Activated naive CD4-positive, alpha-beta T cell treated with anti-CD3 and anti-CD28 coated beads, Interleukin-2, amount 10 ng/mL, durations not matched to agents 7 days and 5 days (primary cell): ENCODE data around the gene MACROD1.

ENCODE experiments used
- CTCF ChIA-PET: fragments of 350-600 bp; sonication (Branson Sonifier 250); formaldehyde crosslinking; loops from one replicate; lab custom pipeline; 2021; ENCODE audit warnings: antibody characterized with exemption; lab: Charles Lee
- DNase-seq: peaks from one replicate; pipeline ENCODE4 v3.0.0-alpha.2; 2020
- H3K27ac Mint-ChIP-seq: one replicate; pipeline ENCODE4 v1.8.0; 2021; ENCODE audit warnings: mild to moderate bottlenecking, moderate library complexity, mixed read lengths
- H3K27me3 Mint-ChIP-seq: one replicate; pipeline ENCODE4 v1.8.0; 2021; ENCODE audit warnings: mild to moderate bottlenecking, mixed read lengths
- H3K36me3 Mint-ChIP-seq: one replicate; pipeline ENCODE4 v1.8.0; 2021; ENCODE audit warnings: mixed read lengths
- H3K4me1 Mint-ChIP-seq: one replicate; pipeline ENCODE4 v1.8.0; 2021; ENCODE audit warnings: mixed read lengths
- H3K4me3 Mint-ChIP-seq: one replicate; pipeline ENCODE4 v1.8.0; 2021; ENCODE audit warnings: mild to moderate bottlenecking, moderate library complexity, mixed read lengths
- H3K9me3 Mint-ChIP-seq: one replicate; pipeline ENCODE4 v1.8.0; 2021; ENCODE audit warnings: mixed read lengths

The MACROD1 gene

DNA sequence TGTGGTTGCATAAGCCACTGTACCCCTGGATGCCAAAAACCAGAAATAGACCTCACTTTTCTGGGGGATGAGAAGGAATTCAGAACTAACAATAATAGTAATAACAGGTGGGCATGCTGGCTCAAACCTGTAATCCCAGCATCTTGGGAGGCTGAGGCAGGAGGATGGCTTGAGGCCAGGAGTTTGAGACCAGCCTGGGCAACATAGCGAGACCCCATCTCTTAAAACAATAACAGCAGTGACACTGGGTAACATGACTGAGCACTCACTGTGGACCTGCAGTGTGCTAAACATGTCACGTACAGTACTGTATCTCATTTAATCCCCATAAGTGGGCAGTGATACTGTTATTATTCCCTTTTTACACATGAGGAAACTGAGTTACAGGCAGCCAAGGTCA, 120.2 kb downstream of the MACROD1 start:
- Mint-ChIP-seq H3K27ac (no peak overlapping the region), H3K9me3 (no peaks in the 10 kb centered on the region), H3K4me3 (no peak overlapping the region), H3K36me3 (no peaks in the 10 kb centered on the region), H3K27me3 (peaks cover 11% of the 10 kb centered on the region), H3K4me1 (no peaks in the 10 kb centered on the region)
- DNase-seq: no peak
- CTCF ChIA-PET: no interaction called here

DNA sequence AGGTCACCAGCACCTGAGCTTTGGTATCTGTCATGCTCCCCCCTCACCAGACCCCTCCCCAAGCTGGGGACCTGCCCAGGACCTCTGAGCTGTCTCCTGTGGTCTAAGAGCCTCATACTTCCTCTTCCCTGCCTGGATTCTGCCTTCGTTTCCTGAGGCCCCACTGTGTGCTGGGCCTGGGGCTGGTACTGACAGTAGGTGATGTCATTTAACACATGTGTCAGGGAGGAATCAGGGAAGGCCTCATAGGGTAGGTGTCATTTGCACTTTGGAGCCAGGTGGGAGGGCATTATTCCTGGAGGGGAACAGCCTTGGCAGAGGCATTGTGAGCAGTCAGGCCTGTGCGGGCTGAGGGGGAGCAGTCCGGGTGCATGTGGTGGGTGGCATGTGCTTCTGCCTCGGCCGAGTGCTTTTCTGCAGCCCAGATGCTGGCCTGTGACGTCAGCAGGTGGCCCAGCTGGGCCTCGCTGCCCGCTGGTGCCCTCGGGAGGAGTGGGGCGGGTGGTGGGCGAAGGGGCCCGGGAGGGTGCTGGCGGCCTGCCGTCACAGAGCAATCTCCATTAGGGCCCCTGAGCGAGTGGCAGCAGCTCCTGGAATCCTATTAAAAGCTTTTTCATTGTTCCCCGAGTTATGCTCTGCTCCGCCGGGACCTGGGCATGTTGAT, 121.1 kb downstream of the MACROD1 start:
- no peaks in the 10 kb centered on the region for H3K36me3 Mint-ChIP-seq
- DNase-seq: no peak
- H3K27ac Mint-ChIP-seq: no peak overlapping the region
- H3K27me3 Mint-ChIP-seq: peaks cover 19% of the 10 kb centered on the region
- no peak overlapping the region for H3K4me3 Mint-ChIP-seq
- no peaks in the 10 kb centered on the region for H3K4me1 Mint-ChIP-seq
- H3K9me3 Mint-ChIP-seq: no peaks in the 10 kb centered on the region
- CTCF ChIA-PET: no interaction called here

DNA sequence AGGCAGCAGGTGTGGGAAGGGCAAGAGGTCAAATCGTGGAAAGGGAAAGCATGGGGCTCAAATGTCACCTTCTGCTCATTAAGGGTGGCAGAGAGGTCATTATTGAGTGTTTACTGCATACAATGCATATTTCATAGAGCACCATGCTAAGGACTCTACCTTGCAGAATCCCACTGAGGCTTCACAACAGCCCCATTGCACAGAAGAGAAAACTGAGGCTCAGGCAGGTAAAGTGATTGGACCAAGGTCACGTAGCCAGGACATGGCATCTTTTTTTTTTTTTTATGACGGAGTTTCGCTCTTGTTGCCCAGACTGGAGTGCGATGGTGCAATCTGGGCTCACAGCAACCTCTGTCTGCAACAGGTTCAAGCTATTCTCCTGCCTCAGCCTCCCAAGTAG, 122.4 kb downstream of the MACROD1 start:
- H3K36me3 Mint-ChIP-seq: no peaks in the 10 kb centered on the region
- peaks cover 33% of the 10 kb centered on the region for H3K27me3 Mint-ChIP-seq
- no peaks in the 10 kb centered on the region for H3K4me1 Mint-ChIP-seq
- CTCF ChIA-PET: interaction anchor here (1.3 kb wide), 1 partner anchor 43 kb away, joined by 5 read pairs; no protein-coding TSS in a partner anchor
- no peaks in the 10 kb centered on the region for H3K9me3 Mint-ChIP-seq
- no peak for DNase-seq
- H3K4me3 Mint-ChIP-seq: no peak overlapping the region
- no peak overlapping the region for H3K27ac Mint-ChIP-seq

DNA sequence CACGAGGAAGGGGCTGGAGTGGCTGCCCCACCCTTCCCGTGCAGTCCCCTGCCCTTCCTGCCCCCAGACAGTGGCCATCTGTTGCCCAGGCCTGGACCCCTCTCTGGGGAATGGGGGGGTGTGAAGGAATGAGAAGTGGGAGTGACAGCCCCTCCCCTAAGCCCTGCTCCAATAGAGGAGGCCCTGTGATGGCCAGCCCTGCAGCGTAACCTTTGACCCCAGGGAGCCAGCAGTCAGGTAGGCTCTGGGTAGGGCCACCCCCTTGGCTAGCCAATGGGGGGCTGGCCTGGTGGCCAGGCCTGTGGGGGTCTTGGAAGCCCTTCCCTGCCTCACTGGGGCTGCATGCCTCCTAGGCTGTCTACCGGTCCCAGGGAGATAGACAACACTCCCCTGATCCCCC, 123.6 kb downstream of the MACROD1 start:
- Mint-ChIP-seq H3K27me3 (peaks cover 45% of the 10 kb centered on the region), H3K27ac (no peak overlapping the region), H3K9me3 (no peaks in the 10 kb centered on the region), H3K4me1 (no peaks in the 10 kb centered on the region), H3K4me3 (no peak overlapping the region), H3K36me3 (no peaks in the 10 kb centered on the region)
- CTCF ChIA-PET: interaction anchor here (1.3 kb wide), 1 partner anchor 42 kb away, joined by 5 read pairs; no protein-coding TSS in a partner anchor
- DNase-seq: no peak

DNA sequence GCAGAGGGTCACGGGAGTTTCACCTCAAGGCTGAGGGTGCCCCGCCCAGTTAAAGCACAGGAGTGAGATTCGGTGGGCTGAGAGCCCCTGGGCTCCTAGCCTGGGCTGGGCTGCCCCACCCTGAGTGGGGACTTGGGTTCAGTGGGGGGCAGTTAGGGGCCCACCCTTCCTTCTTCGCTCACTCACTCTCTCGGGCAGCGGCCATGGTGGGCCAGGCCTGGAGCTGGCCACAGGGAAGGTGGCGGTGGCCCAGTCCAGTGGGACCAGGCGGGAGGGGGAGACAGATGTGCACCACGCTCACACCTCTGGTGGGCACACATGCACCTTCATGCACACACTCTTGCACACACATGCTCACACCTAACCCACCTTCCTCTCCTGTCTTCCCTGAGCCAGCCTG, 124.1 kb downstream of the MACROD1 start:
- no peaks in the 10 kb centered on the region for H3K4me1 Mint-ChIP-seq
- no peak overlapping the region for H3K27ac Mint-ChIP-seq
- no peaks in the 10 kb centered on the region for H3K9me3 Mint-ChIP-seq
- no peak for DNase-seq
- CTCF ChIA-PET: no interaction called here
- H3K27me3 Mint-ChIP-seq: peaks cover 50% of the 10 kb centered on the region
- H3K36me3 Mint-ChIP-seq: no peaks in the 10 kb centered on the region
- H3K4me3 Mint-ChIP-seq: no peak overlapping the region

DNA sequence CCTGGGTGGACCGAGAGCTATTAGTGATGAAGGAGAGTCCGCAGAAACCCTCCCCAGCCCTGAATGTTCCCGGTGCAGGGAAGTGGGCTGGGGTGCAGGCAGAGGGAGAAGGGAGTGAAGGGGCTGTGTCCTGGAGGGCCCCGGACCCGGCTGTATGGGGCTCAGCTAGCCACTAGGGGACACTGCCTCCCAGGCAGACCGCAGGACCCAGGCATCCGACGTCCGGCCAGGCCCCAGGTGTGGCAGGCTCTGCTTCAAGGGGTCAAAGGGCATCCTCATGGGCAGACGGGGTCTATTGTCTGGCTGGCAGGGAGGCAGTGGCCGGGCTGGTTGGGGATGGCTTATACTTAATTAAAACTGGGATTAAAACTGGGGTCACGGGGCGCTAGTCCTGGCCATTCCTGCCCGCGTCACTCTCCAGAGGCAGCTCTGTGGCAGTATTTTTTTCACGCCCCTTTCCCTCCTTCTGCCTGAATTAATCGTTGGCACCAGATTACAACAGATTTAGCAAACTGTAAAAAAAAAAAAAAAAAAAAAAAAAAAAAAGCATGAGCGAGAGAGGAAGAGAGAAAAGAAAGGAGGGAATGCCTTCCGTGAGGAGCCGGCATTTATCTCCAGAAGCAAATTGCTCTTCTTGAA, 125.1 kb downstream of the MACROD1 start:
- H3K27me3 Mint-ChIP-seq: peaks cover 55% of the 10 kb centered on the region
- no peak overlapping the region for H3K4me3 Mint-ChIP-seq
- H3K27ac Mint-ChIP-seq: no peak overlapping the region
- no peaks in the 10 kb centered on the region for H3K9me3 Mint-ChIP-seq
- no peaks in the 10 kb centered on the region for H3K4me1 Mint-ChIP-seq
- no peak for DNase-seq
- H3K36me3 Mint-ChIP-seq: no peaks in the 10 kb centered on the region
- CTCF ChIA-PET: no interaction called here

DNA sequence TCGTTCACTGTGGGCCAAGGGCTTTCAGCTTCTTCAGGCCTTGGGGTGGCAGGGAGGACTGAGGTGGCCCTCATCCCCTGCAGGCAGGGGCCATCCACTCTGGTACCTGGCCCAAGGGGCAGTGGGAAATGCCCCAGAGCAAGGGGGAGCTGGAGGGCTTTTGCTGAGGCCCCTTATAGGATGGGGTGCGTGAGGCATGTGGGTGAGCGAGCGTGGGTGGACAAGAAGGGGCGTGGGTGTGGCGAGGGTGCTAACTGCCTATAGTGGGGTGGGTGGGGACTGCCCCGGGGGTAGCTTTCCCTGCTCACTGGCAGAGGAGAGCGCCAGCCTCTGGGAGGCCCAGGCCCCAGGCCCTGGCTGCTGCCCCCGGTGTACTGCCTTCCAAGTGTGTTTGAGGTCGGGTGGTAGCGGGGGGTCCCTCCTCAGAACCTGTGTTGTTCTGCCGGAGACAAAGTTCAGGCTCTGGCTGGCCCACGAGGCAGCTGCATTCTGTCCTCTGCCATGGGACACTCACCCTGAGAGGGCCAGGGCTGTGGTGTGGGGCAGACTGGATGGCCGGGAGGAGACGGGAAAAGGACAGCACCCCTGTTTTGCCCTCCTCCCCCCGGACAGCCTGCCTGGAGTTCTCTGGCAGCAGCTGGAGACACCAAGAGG, 126.8 kb downstream of the MACROD1 start:
- H3K27me3 Mint-ChIP-seq: peaks cover 69% of the 10 kb centered on the region
- DNase-seq: no peak
- no peak overlapping the region for H3K27ac Mint-ChIP-seq
- no peaks in the 10 kb centered on the region for H3K36me3 Mint-ChIP-seq
- H3K4me1 Mint-ChIP-seq: peaks cover 9% of the 10 kb centered on the region
- H3K9me3 Mint-ChIP-seq: no peaks in the 10 kb centered on the region
- no peak overlapping the region for H3K4me3 Mint-ChIP-seq
- CTCF ChIA-PET: no interaction called here

DNA sequence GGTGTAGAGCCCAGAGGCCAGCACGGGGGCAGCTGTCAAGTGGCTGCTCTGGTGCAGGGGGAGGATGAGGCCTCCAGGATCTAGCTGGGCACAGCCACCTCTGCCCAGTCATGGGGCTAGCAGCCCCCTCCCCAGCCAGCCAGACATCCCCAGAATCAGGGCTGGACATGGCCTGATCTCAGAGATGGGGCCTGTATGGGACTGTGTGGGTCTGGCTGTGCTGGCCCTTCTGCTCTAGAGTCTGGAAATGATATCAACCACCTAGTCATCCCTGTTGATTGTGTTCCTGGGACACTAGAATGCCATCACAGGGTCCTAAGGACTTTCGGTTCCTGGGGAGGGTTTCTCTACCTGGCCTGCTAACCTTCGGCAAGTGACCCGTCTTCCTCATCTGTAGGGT, 127.4 kb downstream of the MACROD1 start:
- Mint-ChIP-seq H3K36me3 (no peaks in the 10 kb centered on the region), H3K27ac (no peak overlapping the region), H3K4me3 (no peak overlapping the region), H3K4me1 (peaks cover 11% of the 10 kb centered on the region), H3K9me3 (no peaks in the 10 kb centered on the region), H3K27me3 (peaks cover 75% of the 10 kb centered on the region)
- CTCF ChIA-PET: no interaction called here
- no peak for DNase-seq

DNA sequence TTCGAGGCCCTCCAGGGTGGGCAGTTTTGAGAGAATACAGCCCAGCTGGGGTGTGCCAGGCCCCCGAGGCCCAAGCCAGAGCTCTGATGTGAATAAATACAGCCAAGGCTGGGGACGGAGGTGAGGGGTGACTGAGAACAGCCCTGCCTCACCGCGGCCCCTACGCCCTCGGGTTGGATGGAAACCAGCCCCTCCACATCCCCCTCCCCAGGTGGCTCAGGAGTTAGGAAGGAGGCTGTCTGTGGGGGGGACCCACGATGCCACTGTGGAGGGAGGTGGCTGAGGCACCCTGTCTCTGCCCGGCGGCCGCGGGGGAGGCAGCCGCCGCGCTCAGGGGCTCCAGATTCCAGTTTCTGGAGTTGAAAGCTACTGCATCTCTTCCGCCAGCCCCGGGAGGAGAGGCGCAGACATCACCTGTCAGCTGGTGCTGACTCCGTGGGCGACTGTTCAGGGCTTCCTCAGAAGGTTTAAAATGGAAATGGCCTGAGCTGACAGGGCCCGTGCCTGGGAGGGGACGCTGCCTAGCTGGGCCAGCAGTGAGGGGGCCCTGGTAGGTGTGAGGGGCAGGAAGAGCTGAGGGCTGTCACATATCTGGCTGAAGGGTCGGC, 128.8 kb downstream of the MACROD1 start:
- H3K4me3 Mint-ChIP-seq: no peak overlapping the region
- no peaks in the 10 kb centered on the region for H3K36me3 Mint-ChIP-seq
- H3K27me3 Mint-ChIP-seq: peaks cover 89% of the 10 kb centered on the region
- no peak for DNase-seq
- H3K9me3 Mint-ChIP-seq: no peaks in the 10 kb centered on the region
- CTCF ChIA-PET: no interaction called here
- no peak overlapping the region for H3K27ac Mint-ChIP-seq
- peaks cover 11% of the 10 kb centered on the region for H3K4me1 Mint-ChIP-seq

DNA sequence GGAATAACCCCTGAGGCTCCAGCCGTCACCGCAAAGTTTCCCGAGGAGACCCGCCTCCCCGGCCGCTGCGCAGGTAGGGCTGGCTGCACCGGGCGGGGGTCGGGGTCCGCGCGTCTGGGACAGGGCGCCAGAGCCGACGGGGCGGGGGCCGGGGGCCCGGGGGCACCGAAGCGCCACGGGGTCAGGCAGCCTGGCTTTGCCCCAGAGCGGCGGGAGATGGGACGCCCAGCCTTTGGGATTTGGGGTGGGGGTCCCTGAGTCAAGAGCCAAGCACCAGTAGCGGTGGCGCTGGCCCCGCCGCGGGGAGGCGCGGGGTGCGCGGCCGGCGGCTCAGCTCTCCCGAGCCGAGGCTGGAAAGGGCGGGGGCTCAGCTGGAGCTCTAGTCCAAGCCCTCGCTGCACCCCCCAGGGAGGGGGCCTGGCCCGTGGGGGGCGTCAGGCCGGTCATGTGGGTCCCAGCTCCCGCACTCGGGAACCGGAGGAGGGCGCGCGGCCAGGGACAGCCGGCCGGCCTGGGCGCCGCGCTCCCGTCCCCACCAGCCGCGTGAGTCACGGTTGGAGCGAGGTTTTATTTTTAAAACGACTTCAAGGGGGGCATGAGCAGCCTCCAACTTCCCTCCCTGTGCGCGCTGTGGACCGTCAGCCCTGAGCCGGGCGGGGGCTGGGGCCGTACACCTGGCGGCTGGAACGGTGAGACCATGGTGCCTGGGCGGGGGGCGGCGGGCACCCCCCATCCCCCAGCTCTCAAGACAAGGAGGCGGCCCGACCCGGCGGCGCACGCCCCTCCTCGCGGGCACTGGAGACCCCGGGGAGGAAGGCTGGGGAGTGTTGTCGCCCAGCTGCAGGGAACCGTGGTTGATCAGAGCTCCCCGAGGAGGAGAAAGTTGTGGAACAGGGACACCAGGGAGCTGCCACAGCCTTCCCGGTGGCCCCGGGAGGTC, 129.6 kb downstream of the MACROD1 start:
- Mint-ChIP-seq H3K4me3 (no peak overlapping the region), H3K4me1 (peaks cover 11% of the 10 kb centered on the region), H3K36me3 (no peaks in the 10 kb centered on the region), H3K9me3 (no peaks in the 10 kb centered on the region), H3K27me3 (peaks cover 91% of the 10 kb centered on the region), H3K27ac (no peak overlapping the region)
- DNase-seq: no peak
- CTCF ChIA-PET: no interaction called here

DNA sequence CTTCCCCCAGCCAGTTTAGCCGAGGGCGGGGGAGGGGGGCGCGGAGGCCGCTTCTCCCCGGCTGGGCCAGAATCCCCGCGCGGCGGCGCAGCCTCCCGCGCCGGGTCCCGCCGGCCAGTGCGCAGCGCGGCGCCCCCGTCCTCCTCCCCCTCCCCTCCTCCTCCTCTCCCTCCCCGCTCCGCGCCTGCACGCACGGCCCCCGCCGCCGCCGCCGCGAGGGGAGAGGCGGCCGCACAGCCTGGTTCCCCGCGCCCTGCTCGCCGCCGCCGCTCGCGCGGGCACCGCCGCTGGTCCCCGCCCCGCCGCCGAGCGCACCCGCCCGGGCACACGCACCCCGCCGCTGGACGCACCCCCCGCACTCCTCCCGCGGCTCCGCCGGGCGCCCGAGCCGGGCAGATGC, 130.3 kb downstream of the MACROD1 start, which contains the start of gene FLRT1:
FLRT1 (plus strand) TSS at position 356 of the 400 bp plus-strand sequence. CDS start 80,337 bp downstream, outside the sequence.
- peaks cover 95% of the 10 kb centered on the region for H3K27me3 Mint-ChIP-seq
- H3K27ac Mint-ChIP-seq: no peak within 1 kb of the TSS
- DNase-seq: no peak
- no peaks in the 10 kb centered on the region for H3K36me3 Mint-ChIP-seq
- no peak within 1 kb of the TSS for H3K4me3 Mint-ChIP-seq
- H3K4me1 Mint-ChIP-seq: peaks cover 11% of the 10 kb centered on the region
- H3K9me3 Mint-ChIP-seq: no peaks in the 10 kb centered on the region
- CTCF ChIA-PET: no interaction called here

DNA sequence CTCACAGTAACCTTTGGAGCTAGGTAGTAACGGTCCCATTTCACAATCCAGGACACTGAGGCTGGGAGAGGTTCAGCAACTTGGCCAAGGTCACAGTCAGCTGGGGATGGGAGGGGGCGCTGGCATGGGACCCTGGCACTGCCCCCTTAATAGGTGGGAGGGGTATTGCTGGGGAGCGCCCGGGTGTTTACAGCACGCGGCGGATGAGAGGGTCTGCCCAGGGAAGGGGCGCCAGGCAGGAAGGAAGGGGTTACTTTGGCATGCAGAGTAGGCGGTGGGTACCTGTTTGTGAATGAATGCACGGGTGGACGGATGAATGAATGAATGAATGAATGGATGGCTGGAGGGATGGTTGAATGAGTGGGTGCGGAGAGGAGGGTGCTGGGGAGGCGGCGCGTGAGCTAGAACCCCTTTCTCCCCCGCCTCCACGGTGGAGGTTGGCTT, 130.8 kb downstream of the MACROD1 start:
- CTCF ChIA-PET: no interaction called here

DNA sequence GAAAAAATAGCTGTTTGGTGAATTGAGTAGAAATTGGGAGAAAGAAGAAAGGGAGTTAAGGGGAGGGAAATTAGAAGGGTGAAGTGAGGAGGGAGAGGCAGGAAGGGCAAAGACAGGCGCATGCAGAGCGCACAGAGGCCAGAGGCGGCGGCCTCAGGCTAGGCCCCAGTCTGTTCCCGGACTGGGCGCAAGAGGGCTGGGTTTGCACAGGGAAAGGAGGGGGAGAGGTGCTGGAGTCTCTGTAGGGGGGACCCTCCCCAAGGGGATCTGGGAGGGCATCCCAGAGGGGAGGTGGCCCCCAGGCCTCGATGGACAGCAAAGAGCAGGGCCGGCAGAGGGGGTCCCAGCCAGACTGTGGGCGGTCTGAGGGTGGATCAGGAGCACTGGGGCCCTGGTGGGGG, 131.5 kb downstream of the MACROD1 start:
- Mint-ChIP-seq H3K4me3 (no peak overlapping the region), H3K27ac (no peak overlapping the region), H3K9me3 (no peaks in the 10 kb centered on the region), H3K36me3 (no peaks in the 10 kb centered on the region), H3K4me1 (peaks cover 11% of the 10 kb centered on the region), H3K27me3 (peaks cover 93% of the 10 kb centered on the region)
- no peak for DNase-seq
- CTCF ChIA-PET: no interaction called here

More for the DNA sequence above, 130.8 kb downstream of the MACROD1 start:
- Mint-ChIP-seq H3K27ac (no peak overlapping the region), H3K9me3 (no peaks in the 10 kb centered on the region), H3K36me3 (no peaks in the 10 kb centered on the region), H3K4me1 (peaks cover 11% of the 10 kb centered on the region), H3K27me3 (peaks cover 93% of the 10 kb centered on the region), H3K4me3 (no peak overlapping the region)
- no peak for DNase-seq
